ENCODE measurements around the gene TIAM2.
"Not testable (repeated sequence)": the region's sequence is repeated elsewhere in the genome, so short reads cannot be mapped to it uniquely, and the experiment has no call there.

TIAM2 gene

DNA sequence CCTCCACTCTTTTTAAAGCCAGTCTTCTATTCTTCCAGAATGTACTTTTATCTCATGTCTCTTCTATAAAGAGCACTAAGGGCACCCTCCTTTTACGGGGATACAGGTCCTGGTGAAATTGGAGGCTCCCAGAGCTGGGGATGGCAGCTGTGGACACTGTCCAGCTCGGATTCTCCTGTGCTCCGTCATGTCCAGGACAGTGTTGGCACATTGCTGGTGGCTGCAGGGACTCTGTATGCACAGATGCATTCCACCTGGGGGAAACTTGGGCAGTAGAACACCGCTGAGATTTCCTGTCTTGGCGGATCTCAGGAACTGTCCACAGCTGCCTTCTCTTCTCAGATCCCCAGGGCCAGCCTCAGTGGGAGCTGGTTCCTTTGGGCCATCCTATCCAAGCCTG, 212.1 kb downstream of the TIAM2 start:
- CTCF ChIA-PET, result interaction anchor here (0.8 to 2.7 kb wide), 5 partner anchors 22 to 41 kb away, joined by 3 to 8 read pairs (median 5); no protein-coding TSS in a partner anchor
- DNase-seq (ENCODE audit: extremely low spot score), result no peak
- POLR2A ChIA-PET, result no interaction called here
- TF ChIP-seq, protein P1, sequence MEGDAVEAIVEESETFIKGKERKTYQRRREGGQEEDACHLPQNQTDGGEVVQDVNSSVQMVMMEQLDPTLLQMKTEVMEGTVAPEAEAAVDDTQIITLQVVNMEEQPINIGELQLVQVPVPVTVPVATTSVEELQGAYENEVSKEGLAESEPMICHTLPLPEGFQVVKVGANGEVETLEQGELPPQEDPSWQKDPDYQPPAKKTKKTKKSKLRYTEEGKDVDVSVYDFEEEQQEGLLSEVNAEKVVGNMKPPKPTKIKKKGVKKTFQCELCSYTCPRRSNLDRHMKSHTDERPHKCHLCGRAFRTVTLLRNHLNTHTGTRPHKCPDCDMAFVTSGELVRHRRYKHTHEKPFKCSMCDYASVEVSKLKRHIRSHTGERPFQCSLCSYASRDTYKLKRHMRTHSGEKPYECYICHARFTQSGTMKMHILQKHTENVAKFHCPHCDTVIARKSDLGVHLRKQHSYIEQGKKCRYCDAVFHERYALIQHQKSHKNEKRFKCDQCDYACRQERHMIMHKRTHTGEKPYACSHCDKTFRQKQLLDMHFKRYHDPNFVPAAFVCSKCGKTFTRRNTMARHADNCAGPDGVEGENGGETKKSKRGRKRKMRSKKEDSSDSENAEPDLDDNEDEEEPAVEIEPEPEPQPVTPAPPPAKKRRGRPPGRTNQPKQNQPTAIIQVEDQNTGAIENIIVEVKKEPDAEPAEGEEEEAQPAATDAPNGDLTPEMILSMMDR (IDR thresholded peaks at IDR 0.05; ENCODE audit: control extremely low read depth, extremely low read depth, low read depth, missing control alignments), result no peak

DNA sequence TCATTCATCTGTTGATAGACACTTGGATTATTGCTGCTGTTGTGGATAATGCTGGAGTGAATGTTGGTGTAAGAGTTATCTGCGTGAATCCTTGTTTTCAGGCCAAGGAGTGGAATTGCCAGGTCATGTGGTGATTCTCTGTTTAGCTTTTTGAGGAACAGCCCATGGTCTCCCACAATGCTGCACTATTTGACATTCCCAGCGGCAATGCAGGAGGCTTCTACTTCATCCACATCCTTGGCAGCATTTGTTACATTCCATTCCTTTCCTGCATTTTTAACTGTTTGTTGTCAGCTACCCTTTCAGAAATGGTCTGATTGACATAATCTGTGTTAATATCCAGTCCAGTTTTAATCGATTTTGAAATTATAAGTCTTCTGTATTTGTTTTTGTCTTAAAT, 217.0 kb downstream of the TIAM2 start:
- ChIA-PET CTCF (interaction anchor here (1.0 to 1.7 kb wide), 3 partner anchors 9 to 35 kb away, joined by 3 to 4 read pairs (median 4); no protein-coding TSS in a partner anchor), POLR2A (no interaction called here)
- no peak for DNase-seq (ENCODE audit: extremely low spot score)
- TF ChIP-seq, protein P1 (IDR thresholded peaks at IDR 0.05; ENCODE audit: control extremely low read depth, extremely low read depth, low read depth, missing control alignments), result no peak

DNA sequence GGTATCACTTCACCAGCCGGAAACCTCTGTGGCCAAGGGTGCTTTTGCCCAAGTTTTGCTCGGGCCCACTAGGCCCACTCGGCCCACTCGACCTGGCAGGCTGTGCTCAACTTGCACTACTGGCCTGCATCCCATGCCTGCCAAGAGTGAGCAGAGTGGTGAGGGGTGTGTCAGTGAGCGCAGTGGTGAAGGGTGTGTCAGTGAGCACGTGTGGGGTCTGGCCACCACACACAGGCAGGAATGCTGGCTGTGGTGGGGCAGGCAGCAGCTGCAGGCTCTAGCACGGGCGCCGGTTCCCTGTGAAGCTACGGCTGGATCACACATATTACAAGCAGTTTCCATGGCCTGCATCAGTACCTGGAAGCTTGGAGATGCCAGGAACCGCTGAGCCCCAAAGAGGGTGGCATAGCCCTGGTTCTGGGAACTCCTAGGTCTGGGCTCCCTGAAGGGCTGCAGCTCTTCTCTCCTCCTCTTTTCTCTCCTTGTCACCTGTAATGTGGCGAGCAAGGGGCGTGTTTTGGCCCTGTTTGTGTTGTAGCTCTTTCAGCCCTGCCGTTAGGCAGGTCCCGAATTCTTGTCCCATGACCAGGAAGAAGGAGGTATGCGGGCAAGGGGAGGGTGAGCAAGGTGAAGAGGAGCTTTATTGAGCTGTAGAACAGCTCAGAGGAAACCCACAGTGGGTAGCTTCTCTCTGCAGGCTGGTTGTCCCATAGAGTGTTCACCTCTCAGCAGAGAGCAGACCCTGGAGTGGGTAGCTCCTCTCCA, 217.7 kb downstream of the TIAM2 start:
- CTCF ChIA-PET, result interaction anchor here (0.7 to 1.7 kb wide), 7 partner anchors 10 to 284 kb away, joined by 3 to 6 read pairs (median 4); no protein-coding TSS in a partner anchor
- DNase-seq (ENCODE audit: extremely low spot score), result no peak
- TF ChIP-seq, protein P1 (IDR thresholded peaks at IDR 0.05; ENCODE audit: control extremely low read depth, extremely low read depth, low read depth, missing control alignments), result no peak
- POLR2A ChIA-PET, result no interaction called here

DNA sequence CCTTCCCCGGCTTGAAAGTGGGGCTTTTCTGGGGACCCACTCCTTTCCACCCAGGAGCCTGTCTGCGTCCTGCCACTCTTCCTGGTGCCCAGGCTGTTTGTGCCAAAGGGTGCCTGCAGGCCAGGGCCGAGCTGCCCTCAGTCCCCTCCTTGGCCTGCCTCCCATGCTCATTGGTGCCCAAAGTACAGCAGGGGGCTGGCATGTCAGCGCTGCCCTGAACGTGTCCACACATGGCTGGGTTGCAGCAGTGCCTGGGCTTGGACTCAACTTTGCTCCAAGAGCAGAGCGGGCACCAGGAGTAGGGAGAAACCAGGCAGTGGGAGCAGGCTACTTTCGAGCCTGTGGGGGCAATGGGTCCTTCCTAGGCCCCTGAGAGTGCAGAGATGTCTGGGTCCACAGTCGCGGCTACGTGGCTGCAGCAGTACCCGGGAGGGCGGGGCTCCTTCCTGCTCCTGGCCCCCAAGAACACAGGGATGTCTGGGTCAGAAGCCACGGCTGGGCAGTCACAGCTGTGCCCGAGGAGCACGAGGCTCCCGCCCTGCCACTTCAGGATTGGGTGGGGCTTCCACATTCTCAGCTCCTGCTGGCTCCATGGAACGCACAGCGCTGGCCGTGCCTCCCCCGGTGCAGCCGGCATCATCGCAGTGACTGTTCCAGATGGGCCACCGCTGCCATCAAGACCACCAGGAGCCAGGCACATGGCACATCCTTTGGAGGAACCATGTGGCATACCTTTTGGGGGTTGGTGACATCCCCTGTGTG, 218.7 kb downstream of the TIAM2 start:
- ChIA-PET POLR2A (interaction anchor here (0.6 kb wide), 1 partner anchor 11 kb away, joined by 7 read pairs; no protein-coding TSS in a partner anchor), CTCF (interaction anchor here (1.1 to 2.5 kb wide), 6 partner anchors 10 to 285 kb away, joined by 3 to 7 read pairs (median 4); no protein-coding TSS in a partner anchor)
- no peak for DNase-seq (ENCODE audit: extremely low spot score)
- TF ChIP-seq, protein P1 (IDR thresholded peaks at IDR 0.05; ENCODE audit: control extremely low read depth, extremely low read depth, low read depth, missing control alignments), result no peak

DNA sequence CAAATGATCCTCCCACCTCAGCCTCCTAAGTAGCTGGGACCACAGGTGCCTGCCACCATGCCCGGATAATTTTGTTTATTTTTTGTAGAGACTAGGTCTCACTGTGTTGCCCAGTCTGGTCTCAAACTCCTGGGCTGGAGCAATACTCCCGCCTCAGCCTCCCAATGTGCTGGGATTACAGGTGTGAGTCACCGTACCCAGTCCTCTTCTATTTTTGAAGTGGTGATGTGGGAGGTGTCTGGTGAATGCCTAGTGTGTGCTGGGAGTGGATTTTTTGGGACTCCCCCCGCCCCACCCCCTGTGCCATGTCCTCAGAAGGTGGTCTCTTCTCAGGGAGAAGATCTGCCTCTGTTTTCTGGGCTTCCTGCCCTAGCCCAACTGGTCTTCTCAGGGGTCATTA, 220.8 kb downstream of the TIAM2 start:
- no peak for DNase-seq (ENCODE audit: extremely low spot score)
- TF ChIP-seq, protein P1 (IDR thresholded peaks at IDR 0.05; ENCODE audit: control extremely low read depth, extremely low read depth, low read depth, missing control alignments), result no peak
- ChIA-PET CTCF (interaction anchor here (2.5 kb wide), 1 partner anchor 8 kb away, joined by 7 read pairs; no protein-coding TSS in a partner anchor), POLR2A (no interaction called here)

DNA sequence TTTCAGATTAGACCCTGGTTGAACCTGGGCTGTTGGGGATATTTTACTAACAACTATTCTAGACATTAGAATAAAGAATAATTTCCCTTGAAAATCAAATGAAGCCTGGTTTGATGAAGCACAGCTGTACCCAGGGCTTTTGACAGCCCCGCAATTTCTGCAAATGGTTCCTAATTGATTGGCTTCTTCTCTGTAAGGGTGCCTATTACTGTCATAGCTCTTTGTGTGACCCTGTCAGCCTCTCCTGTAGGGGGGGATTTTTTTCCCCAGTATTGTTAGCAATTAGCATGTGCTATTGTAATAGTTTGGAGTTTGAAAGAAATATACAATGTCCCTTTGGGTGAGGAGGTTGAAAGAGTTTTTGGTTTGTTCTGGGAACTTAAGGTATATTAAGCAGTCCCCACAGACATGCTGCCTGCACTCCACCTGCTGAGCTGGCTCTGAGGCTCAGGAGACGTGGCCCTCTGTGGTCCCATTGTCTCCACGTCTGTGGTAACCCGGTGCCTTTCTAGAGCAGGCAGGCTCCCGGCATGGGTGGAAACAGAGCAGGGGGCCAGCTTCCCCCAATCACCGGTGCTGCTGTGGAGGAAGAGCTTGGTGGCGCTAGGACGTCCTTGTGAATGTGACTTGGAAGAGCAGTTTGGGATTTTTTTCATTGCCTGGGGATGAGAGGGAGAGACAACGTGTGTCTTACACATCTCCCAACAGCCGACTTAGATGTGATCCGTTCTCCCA, 221.4 kb downstream of the TIAM2 start:
- POLR2A ChIA-PET, result no interaction called here
- no peak for DNase-seq (ENCODE audit: extremely low spot score)
- TF ChIP-seq, protein P1 (IDR thresholded peaks at IDR 0.05; ENCODE audit: control extremely low read depth, extremely low read depth, low read depth, missing control alignments), result no peak
- CTCF ChIA-PET, result interaction anchor here (1.4 kb wide), 1 partner anchor 31 kb away, joined by 6 read pairs; no protein-coding TSS in a partner anchor

DNA sequence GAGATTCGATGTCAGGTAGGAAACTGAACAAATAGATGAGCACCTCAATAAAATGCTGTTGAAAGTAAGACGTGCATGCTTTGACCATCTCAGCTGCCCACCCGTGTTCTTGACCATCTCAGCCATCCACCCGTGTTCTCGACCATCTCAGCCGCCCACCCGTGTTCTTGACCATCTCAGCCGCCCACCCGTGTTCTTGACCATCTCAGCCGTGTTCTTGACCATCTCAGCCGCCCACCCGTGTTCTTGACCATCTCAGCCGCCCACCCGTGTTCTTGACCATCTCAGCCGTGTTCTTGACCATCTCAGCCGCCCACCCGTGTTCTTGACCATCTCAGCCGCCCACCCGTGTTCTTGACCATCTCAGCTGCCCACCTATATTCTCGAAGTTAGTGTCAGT, 223.6 kb downstream of the TIAM2 start:
- CTCF ChIA-PET; DNase-seq (ENCODE audit: extremely low spot score); POLR2A ChIA-PET: not testable (repeated sequence)
